Measurements from ENCODE around the gene ABCC4. TPM values are rescaled to one million over a fixed set of nuclear protein-coding genes. Genes with fewer than 3 reads are reported as not detected.

Gene ABCC4
- total RNA-seq, 1 donor from 2014 or later, result 4.0 TPM

GRCh38 chr13:95150555-95150954 is 150.7 kb downstream of the ABCC4 start:
- DNase-seq (ENCODE audit: missing footprints) (no peak), ATAC-seq (no peak)
- intact Hi-C loops (cut with DNase I), result no loop called here

GRCh38 chr13:95146486-95146885 is 154.8 kb downstream of the ABCC4 start:
- ATAC-seq (no peak), DNase-seq (ENCODE audit: missing footprints) (no peak)
- intact Hi-C loops (cut with DNase I), result no loop called here

- intact Hi-C loops (cut with DNase I), result no loop called here
- no peak for DNase-seq (ENCODE audit: missing footprints)
Observed at GRCh38 chr13:95145587-95145986, 155.7 kb downstream of the ABCC4 start.

GRCh38 chr13:95140502-95140901 is 160.7 kb downstream of the ABCC4 start:
- intact Hi-C loops (cut with DNase I), result no loop called here
- no peak for ATAC-seq
- no peak for DNase-seq (ENCODE audit: missing footprints)

More at GRCh38 chr13:95145587-95145986, 155.7 kb downstream of the ABCC4 start:
- ATAC-seq, result no peak

GRCh38 chr13:95138876-95139585 is 162.2 kb downstream of the ABCC4 start:
- no peak for ATAC-seq
- intact Hi-C loops (cut with DNase I), result no loop called here
- DNase-seq (ENCODE audit: missing footprints), result no peak

- DNase-seq (ENCODE audit: missing footprints) (no peak), ATAC-seq (no peak)
- intact Hi-C loops (cut with DNase I), result no loop called here
Observed at GRCh38 chr13:95137096-95137495, 164.2 kb downstream of the ABCC4 start.

GRCh38 chr13:95136638-95137037 is 164.6 kb downstream of the ABCC4 start:
- DNase-seq (ENCODE audit: missing footprints), result no peak
- intact Hi-C loops (cut with DNase I), result no loop called here
- no peak for ATAC-seq

- intact Hi-C loops (cut with DNase I), result no loop called here
- DNase-seq (ENCODE audit: missing footprints) (no peak), ATAC-seq (no peak)
Observed at GRCh38 chr13:95133498-95133897, 167.8 kb downstream of the ABCC4 start.

- intact Hi-C loops (cut with DNase I), result no loop called here
- ATAC-seq, result no peak
- no peak for DNase-seq (ENCODE audit: missing footprints)
Observed at GRCh38 chr13:95129004-95129403, 172.2 kb downstream of the ABCC4 start.

- intact Hi-C loops (cut with DNase I), result no loop called here
- DNase-seq (ENCODE audit: missing footprints), result no peak
- ATAC-seq, result no peak
Observed at GRCh38 chr13:95128045-95128643, 173.1 kb downstream of the ABCC4 start.

GRCh38 chr13:95124959-95125358 is 176.3 kb downstream of the ABCC4 start:
- intact Hi-C loops (cut with DNase I), result no loop called here
- ATAC-seq, result no peak

GRCh38 chr13:95123726-95124125 is 177.5 kb downstream of the ABCC4 start:
- no peak for ATAC-seq
- intact Hi-C loops (cut with DNase I), result no loop called here

More at GRCh38 chr13:95124959-95125358, 176.3 kb downstream of the ABCC4 start:
- no peak for DNase-seq (ENCODE audit: missing footprints)

GRCh38 chr13:95122063-95122462 is 179.2 kb downstream of the ABCC4 start:
- intact Hi-C loops (cut with DNase I), result no loop called here
- no peak for DNase-seq (ENCODE audit: missing footprints)
- ATAC-seq, result no peak

More at GRCh38 chr13:95123726-95124125, 177.5 kb downstream of the ABCC4 start:
- no peak for DNase-seq (ENCODE audit: missing footprints)

GRCh38 chr13:95121516-95121915 is 179.7 kb downstream of the ABCC4 start:
- DNase-seq (ENCODE audit: missing footprints), result no peak
- ATAC-seq, result no peak
- intact Hi-C loops (cut with DNase I), result no loop called here

GRCh38 chr13:95120650-95121049 is 180.6 kb downstream of the ABCC4 start:
- intact Hi-C loops (cut with DNase I), result no loop called here
- no peak for ATAC-seq
- no peak for DNase-seq (ENCODE audit: missing footprints)

GRCh38 chr13:95118541-95119324 is 182.5 kb downstream of the ABCC4 start:
- no peak for DNase-seq (ENCODE audit: missing footprints)
- no peak for ATAC-seq
- intact Hi-C loops (cut with DNase I), result no loop called here

GRCh38 chr13:95117092-95117491 is 184.2 kb downstream of the ABCC4 start:
- intact Hi-C loops (cut with DNase I), result no loop called here
- ATAC-seq, result no peak
- no peak for DNase-seq (ENCODE audit: missing footprints)

GRCh38 chr13:95115525-95115924 is 185.7 kb downstream of the ABCC4 start:
- no peak for ATAC-seq
- intact Hi-C loops (cut with DNase I), result no loop called here

GRCh38 chr13:95113601-95114000 is 187.7 kb downstream of the ABCC4 start:
- no peak for ATAC-seq
- intact Hi-C loops (cut with DNase I), result no loop called here
- DNase-seq (ENCODE audit: missing footprints), result no peak

More at GRCh38 chr13:95115525-95115924, 185.7 kb downstream of the ABCC4 start:
- DNase-seq (ENCODE audit: missing footprints), result no peak

GRCh38 chr13:95112883-95113282 is 188.4 kb downstream of the ABCC4 start:
- DNase-seq (ENCODE audit: missing footprints) (no peak), ATAC-seq (no peak)
- intact Hi-C loops (cut with DNase I), result no loop called here
